Thyroid gland (tissue), 4 donors: Measurements from ENCODE around the gene GRM8. TPM values are rescaled to one million over a fixed set of nuclear protein-coding genes. Genes with fewer than 3 reads are reported as not detected.

ENCODE experiments used
- DNase-seq, 2 donors: peaks; one replicate each; pipeline ENCODE4 v3.0.0-alpha.2; 2019
- H3K27ac ChIP-seq, 3 donors: fragments of 200-600 bp; sonication (generic); 1 replicate in 2 of 3; 2 replicates in 1 of 3; pipeline ENCODE4 v1.5.1; 2016 to 2019; ENCODE audit warnings: mild to moderate bottlenecking in 1 of 3, moderate library complexity in 1 of 3
- H3K27me3 ChIP-seq: fragments of 200-600 bp; sonication (generic); one replicate; pipeline ENCODE4 v1.5.1; 2019
- H3K36me3 ChIP-seq, 2 donors: fragments of 200-600 bp; sonication (generic); one replicate each; pipeline ENCODE4 v1.5.1; 2016 to 2019
- H3K4me1 ChIP-seq, 2 donors: fragments of 200-600 bp; sonication (generic); one replicate each; pipeline ENCODE4 v1.5.1; 2017 to 2019
- H3K4me3 ChIP-seq, 3 donors: fragments of 200-600 bp; sonication (generic); replicated peaks in 1 of 3; 1 replicate in 2 of 3; 2 replicates in 1 of 3; pipeline ENCODE4 v1.5.1; 2016; ENCODE audit warnings: mild to moderate bottlenecking in 1 of 3
- H3K9me3 ChIP-seq: fragments of 200-600 bp; sonication (generic); one replicate; pipeline ENCODE4 v1.5.1; 2017
- CTCF ChIP-seq, 6 experiments: fragments of 200-600 bp in 3 of 6; fragments of 450-650 bp in 3 of 6; sonication (generic) in 3 of 6; IDR thresholded peaks; one replicate each; pipeline ENCODE4 v1.5.1; 2016 to 2019; ENCODE audit warnings: antibody characterized with exemption in 6 of 6, mild to moderate bottlenecking in 2 of 6, inconsistent platforms in 1 of 6, moderate library complexity in 1 of 6
- POLR2A ChIP-seq, 2 donors: fragments of 450-650 bp; IDR thresholded peaks; one replicate each; pipeline ENCODE4 v1.6.1; 2017; ENCODE audit warnings: antibody characterized with exemption in 2 of 2, mild to moderate bottlenecking in 2 of 2, moderate library complexity in 1 of 2
- WGBS, 2 donors: methylation state at CpG; one replicate each; pipeline ENCODE4 v1.1.5; 2017; 5-methylcytosine and 5-hydroxymethylcytosine counted together
- intact Hi-C: fragments of 100-400 bp; cut with DNase I; formaldehyde crosslinking; loops from one replicate; pipeline ENCODE4 v1.15.1; 2023
- total RNA-seq, 4 donors: library from RNA; depleted of rRNA; stranded (reverse); fragments of >200 nt; gene quantifications; one replicate each; pipeline ENCODE4 v1.2.3, GENCODE V29; 2016

The GRM8 gene
- total RNA-seq, 4 donors from 2014 or later: 0.54 to 9.5 (median 4.8) TPM

- no peak for DNase-seq
- H3K4me3 ChIP-seq: no peak overlapping the region
- WGBS, 2 donors: 69 to 76% methylated on average over 3 of the region's 3 CpGs
- H3K36me3 ChIP-seq: no peaks in the 10 kb centered on the region
- H3K27me3 ChIP-seq: no peaks in the 10 kb centered on the region
- H3K27ac ChIP-seq: no peak overlapping the region
- intact Hi-C loops: no loop called here
- no peak for TF ChIP-seq CTCF (IDR thresholded peaks at IDR 0.05)
- TF ChIP-seq POLR2A (IDR thresholded peaks at IDR 0.05): no peak
- no peaks in the 10 kb centered on the region for H3K9me3 ChIP-seq
- no peaks in the 10 kb centered on the region for H3K4me1 ChIP-seq
Measured at GRCh38 chr7:126483972-126484371, 768.8 kb downstream of the GRM8 start.

- Histone ChIP-seq H3K27me3 (no peaks in the 10 kb centered on the region), H3K27ac (no peak overlapping the region)
- intact Hi-C loops: no loop called here
Measured at GRCh38 chr7:126472825-126473224, 779.9 kb downstream of the GRM8 start.

GRCh38 chr7:126462405-126462804 lies 790.3 kb downstream of the GRM8 start:
- Histone ChIP-seq H3K36me3 (no peaks in the 10 kb centered on the region), H3K27ac (no peak overlapping the region), H3K27me3 (no peaks in the 10 kb centered on the region), H3K4me3 (no peak overlapping the region), H3K4me1 (no peaks in the 10 kb centered on the region), H3K9me3 (no peaks in the 10 kb centered on the region)
- TF ChIP-seq POLR2A (IDR thresholded peaks at IDR 0.05) (no peak), CTCF (IDR thresholded peaks at IDR 0.05) (no peak)
- intact Hi-C loops: no loop called here
- no peak for DNase-seq
- 65 to 66% methylated on average over 2 of the region's 2 CpGs for WGBS, 2 donors

More at GRCh38 chr7:126472825-126473224, 779.9 kb downstream of the GRM8 start:
- DNase-seq: no peak
- H3K4me3 ChIP-seq: no peak overlapping the region
- no peaks in the 10 kb centered on the region for H3K4me1 ChIP-seq
- TF ChIP-seq CTCF (IDR thresholded peaks at IDR 0.05) (no peak), POLR2A (IDR thresholded peaks at IDR 0.05) (no peak)
- no peaks in the 10 kb centered on the region for H3K9me3 ChIP-seq
- H3K36me3 ChIP-seq: no peaks in the 10 kb centered on the region

- Histone ChIP-seq H3K9me3 (no peaks in the 10 kb centered on the region), H3K27me3 (no peaks in the 10 kb centered on the region), H3K36me3 (no peaks in the 10 kb centered on the region), H3K4me1 (no peaks in the 10 kb centered on the region), H3K27ac (no peak overlapping the region), H3K4me3 (no peak overlapping the region)
- 79 to 94% methylated on average over 2 of the region's 2 CpGs for WGBS, 2 donors
- no peak for TF ChIP-seq CTCF (IDR thresholded peaks at IDR 0.05)
- no peak for TF ChIP-seq POLR2A (IDR thresholded peaks at IDR 0.05)
- intact Hi-C loops: no loop called here
- DNase-seq: no peak
Measured at GRCh38 chr7:126460664-126461063, 792.1 kb downstream of the GRM8 start.

- intact Hi-C loops: no loop called here
- Histone ChIP-seq H3K9me3 (no peaks in the 10 kb centered on the region), H3K27me3 (no peaks in the 10 kb centered on the region), H3K27ac (no peak overlapping the region), H3K4me1 (no peaks in the 10 kb centered on the region), H3K36me3 (no peaks in the 10 kb centered on the region), H3K4me3 (no peak overlapping the region)
- no peak for DNase-seq
- WGBS, 2 donors: 79 to 86% methylated on average over 3 of the region's 3 CpGs
- no peak for TF ChIP-seq CTCF (IDR thresholded peaks at IDR 0.05)
- no peak for TF ChIP-seq POLR2A (IDR thresholded peaks at IDR 0.05)
Measured at GRCh38 chr7:126453104-126453503, 799.6 kb downstream of the GRM8 start.
